ENCODE results near the gene GAREM1.
"Not testable (repeated sequence)": the region's sequence is repeated elsewhere in the genome, so short reads cannot be mapped to it uniquely, and the experiment has no call there.

GAREM1 gene

GRCh38 chr18:32366586-32367538, 103.8 kb downstream of the GAREM1 start:
- DNase-seq = no peak

GRCh38 chr18:32362484-32362883, 108.2 kb downstream of the GAREM1 start:
- no peak for DNase-seq

DNA sequence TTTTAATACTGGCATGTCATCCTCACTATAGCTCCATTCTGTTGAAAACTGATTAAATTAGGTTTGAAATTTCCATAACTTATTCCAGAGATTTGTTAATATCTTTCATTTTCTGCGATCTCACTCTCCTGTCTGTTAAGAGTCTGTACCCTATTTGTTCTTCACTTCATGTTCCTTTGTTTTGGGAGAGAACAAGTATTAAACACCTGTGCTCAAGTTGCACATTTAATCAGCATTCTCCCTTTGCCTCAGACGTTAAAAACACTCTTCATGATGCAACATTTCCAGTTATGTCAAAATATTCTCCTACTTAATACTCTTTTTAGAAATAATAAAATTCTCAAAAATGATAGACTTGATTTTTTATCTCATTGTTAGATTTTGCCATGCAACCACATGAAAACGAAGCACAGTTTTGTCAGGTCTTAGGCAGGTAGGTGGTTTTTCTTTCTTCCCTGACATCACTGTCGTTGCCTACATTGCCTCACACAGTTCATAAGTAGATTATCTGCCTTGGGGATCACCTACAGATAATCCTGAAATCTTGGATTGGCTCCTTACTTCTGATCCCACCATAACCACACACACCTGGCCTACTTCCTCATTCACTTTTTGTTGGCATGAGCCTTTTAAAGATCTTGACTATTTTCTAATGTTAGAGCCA, 109.9 kb downstream of the GAREM1 start:
- no peak for DNase-seq

DNA sequence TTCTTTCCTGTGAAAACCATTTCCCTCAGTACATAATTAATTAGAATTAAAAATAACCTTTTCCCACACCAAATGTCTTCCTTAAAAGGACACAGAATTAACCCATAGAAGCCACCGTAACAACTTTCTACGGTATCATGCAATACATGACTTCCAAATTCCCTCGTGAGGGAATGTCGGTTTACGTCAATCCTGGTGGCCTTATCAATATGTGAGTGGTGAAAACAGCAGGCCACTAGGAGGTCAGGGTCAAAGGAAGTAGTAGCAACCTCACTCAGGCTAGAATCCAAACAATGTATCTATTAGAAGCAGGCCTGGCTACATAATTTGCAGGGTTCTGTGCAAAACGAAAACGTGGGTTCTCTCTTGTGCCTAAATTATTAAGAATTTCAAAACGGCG, 112.2 kb downstream of the GAREM1 start:
- no peak for DNase-seq

DNA sequence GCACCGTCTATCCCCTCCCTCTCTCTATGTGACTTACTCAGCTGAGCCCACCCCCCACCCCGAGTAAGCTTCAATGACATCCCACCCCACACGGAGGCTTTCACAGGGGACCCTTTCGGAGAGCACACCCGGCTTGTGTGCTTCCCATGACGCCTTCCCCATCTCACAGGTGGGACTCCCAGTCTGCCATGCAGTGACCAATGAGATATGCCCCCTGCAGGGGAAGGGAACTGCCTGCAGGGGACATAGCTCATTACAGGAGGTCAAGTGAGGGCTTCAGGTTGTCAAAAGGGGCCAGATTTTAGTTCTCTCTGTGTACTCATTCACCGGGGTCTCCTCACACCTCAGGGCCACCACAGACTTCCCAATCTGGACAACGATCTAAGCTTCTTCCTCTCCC, 112.6 kb downstream of the GAREM1 start:
- DNase-seq = no peak

DNA sequence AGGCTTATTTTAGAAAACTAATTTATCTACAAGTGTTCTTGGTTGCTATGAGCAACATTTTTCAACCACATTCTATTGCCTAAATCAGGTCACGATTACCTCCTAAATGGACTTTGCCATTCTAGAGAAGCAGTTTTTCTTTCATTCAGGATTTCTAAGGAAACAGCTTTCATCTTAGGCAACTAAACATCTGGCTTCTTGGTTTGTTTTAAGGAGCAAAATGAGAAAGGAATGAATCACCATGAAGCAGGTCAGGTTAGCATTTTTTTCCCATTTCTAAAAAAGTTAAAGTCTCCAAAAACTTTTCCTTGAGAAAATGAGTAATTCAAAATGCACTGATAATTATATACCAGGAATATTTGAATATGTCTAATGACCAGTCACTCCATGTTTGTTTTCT, 114.8 kb downstream of the GAREM1 start:
- DNase-seq = no peak

- DNase-seq = no peak
Measured at GRCh38 chr18:32354518-32354917, 116.2 kb downstream of the GAREM1 start.

DNA sequence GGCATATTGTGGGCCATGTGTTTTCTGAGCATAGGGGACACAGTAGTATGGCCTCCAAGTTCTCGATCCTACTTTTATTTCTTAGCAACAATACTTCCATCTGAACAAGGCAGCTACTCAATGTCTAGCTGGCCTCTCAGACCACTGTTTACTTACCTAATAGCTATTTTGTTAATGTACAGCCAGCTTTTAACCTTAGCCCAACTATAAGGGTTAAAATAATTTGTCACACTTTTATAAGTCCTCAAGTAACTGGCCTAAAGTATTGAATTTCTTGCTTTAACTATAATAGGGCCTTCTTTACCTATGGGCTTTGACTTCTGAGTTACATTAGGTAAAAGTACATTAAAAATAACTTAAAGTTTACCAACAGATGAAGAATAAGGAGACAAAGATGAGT, 117.4 kb downstream of the GAREM1 start:
- DNase-seq = no peak

- no peak for DNase-seq
Measured at GRCh38 chr18:32351032-32351431, 119.7 kb downstream of the GAREM1 start.

GRCh38 chr18:32349728-32350395, 120.8 kb downstream of the GAREM1 start:
- DNase-seq = no peak

DNA sequence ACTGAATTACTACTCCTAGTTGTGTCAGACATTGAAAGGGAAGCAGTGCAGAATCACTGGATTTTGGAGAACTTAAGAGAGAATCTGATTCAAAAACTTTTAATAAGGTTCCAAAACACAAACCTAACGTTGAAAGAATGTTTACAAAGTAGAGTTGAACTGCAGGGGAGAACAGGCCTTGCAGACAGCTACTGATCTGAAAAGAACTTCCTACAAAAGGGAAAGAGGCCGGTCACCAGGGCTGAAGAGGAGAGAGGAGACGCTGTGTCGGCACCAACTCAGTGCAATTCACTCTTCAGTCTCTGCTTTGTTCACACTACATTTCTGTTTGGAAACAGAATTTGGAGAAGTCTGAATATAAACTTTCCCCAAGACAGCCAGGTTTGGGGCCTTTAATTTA, 124.0 kb downstream of the GAREM1 start:
- DNase-seq = no peak

DNA sequence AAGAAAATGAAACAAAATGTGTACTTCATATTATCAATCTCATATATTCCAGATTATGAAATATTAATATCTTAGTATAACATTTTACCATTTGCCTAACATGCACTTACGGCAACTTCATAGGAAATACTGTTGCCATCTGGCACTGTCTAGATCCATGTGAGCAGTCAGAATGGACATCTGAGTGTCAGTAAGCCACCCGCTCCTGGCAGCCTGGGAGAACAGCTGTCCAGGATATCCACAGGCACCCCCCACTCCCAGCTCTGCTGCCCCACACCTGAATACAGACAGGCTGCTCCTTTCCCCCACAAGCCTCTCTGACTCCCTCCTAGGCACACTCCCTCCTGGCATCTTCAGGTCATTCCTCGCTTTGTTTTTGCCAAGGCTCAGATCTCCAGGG, 127.0 kb downstream of the GAREM1 start:
- DNase-seq = no peak

DNA sequence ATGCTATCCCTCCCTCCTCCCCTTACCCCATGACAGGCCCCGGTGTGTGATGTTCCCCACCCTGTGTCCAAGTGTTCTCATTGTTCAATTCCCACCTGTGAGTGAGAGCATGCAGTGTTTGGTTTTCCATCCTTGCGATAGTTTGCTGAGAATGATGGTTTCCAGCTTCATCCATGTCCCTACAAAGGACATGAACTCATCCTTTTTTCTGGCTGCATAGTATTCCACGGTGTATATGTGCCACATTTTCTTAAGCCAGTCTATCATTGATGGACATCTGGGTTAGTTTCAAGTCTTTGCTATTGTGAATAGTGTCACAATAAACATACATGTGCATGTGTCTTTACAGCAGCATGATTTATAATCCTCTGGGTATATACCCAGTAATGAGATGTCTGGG, 129.6 kb downstream of the GAREM1 start:
- not testable (repeated sequence) for DNase-seq

- DNase-seq = no peak
Measured at GRCh38 chr18:32339045-32339444, 131.6 kb downstream of the GAREM1 start.

DNA sequence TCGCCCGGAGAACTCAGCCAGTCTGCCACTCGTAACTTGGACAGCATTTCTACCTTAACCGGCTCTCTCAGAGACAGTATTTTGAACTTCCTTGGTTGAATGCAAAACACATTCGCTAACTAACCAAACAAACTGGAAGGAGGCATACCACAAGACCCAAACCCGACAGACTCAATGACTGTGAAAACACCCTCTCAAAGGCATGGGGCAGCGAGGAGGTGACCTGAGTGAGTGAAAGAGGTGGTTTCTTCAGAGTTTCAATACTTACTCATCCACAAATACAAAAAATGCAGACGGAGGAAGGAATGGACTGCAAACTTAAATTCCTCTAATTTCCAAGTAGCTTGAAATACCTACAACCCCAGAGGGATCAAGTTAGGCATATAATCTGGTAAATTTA, 132.9 kb downstream of the GAREM1 start:
- no peak for DNase-seq

DNA sequence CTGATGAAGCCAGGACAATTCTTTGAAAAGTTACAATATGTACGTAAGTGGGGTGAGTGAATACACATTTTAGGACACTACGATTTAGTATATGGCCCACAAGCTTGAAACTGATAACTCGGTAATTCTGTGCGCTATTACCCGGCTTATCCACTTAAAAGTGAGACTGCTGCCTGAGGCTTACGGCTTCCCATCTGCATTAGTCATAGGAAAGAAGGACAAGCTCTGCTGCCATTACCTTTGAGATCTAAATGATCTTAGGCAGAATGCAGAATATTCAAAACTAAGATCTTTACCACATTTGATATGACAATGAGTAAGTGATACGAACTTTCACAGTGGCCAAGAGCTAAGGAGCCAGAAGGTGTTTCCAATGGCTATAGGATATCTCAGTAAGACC, 133.3 kb downstream of the GAREM1 start:
- DNase-seq = no peak

DNA sequence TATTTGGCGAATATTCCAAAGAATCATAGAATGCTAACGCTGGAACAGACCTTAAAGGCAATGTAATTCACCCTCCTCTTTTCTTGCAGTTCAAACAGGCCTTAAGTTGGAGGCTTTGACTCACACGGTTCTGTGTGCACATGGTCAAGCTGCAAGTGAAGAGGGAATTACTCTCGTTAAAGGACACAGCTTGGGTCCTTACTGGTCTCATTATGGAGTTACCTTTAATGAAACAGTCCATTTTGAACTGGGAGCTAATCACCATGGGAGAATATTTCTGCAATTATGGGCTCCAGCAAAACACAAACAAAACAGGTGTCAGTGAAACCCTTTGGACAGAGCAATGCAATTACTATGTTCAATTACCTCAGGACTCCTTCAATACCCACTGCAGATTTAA, 135.5 kb downstream of the GAREM1 start:
- DNase-seq = no peak

DNA sequence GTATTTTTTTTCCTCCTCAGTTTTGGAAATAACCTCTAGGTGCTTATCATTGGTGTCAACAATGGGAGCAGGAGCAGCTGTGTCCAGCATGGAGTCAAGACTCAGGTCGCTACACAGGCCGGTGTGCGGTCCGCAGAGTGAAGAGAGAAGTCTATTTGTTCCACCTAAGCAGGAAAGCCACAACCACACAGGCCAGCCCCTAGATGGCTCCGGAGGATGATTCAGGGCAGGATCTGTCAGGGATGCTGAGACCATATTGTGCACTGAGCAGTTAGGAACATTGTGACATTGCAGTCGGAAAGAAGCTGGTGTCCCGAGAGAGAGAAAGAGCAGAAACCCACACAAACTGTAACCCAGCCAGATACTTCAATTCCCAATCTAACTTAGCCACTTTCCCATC, 136.9 kb downstream of the GAREM1 start:
- DNase-seq = no peak

DNA sequence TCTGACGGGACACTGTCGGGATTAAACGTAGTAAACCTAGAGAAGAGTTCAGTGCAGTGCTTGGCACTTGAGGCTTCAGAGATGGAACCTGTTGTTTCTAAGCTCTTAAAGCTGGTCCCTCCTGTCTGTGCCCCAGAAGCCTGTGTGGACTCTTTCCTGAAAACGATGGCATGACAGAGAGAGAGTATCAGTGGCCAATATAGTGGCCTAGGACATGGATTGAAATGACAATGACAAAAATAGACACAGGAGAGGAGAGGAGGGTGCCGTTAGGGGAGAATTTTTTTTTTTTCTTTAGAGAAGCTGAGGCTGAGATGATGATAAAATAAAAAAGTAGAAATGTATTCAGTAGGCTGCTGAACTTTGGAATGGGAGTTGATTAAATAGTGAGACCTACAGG, 138.0 kb downstream of the GAREM1 start:
- DNase-seq = no peak

- no peak for DNase-seq
Measured at GRCh38 chr18:32328974-32329373, 141.7 kb downstream of the GAREM1 start.

DNA sequence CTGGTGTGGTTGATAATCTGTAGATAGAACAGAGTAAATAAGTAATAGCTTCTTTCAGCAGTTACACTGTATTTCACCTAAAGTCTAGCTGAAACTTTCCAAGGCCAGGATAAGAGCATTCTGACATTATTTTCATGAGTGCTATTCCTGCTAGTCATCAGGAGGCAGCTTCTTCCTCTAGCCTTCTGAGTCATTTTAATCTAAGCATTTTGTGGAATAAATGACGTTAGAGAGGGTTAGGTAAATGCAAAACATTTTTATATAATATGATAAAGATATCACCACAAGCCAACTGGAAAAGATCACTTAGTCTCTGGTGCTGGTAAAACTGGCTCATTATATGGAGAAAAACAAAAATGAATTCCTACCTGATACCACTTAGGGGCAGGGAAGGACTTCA, 142.3 kb downstream of the GAREM1 start:
- no peak for DNase-seq

DNA sequence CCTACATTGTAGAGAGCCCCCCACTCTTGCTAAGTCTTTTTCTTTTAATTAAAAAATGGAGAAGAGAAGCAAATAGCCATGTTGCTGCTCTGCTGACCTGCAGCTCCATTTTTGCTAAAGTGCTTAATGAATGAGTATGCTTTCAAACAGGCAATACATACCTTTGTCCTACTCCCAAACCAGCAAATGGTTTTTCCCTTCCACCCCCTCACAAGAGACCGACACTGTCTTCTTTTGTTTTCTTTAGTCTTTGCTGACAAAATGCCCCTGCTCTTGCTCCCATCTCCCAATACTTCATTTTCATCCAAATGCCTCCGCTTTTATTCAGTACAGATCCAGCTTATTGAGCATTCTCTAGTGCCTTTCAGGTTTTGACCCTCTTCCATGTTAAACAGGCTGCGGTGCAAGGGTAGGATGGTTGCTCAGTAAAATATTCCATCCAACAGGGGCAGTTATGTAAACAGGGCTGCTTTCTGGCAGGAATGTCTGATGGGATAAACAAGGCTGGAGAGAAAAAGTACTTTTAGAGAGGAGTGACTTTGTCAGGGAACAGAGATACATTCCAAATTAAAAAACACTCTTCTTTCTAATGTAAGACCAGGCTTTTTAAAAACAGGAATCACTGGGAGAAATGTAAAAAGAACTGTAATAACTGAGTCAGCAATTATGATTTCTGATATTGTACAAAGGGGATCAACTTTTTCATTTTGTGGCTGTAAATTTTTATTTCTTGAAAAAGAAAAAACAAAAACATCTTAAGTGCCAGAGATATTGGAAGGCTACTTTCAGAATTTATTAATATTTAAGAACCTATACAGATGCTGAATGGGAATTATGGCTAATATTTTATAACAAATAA, 144.0 kb downstream of the GAREM1 start:
- DNase-seq = no peak

- no peak for DNase-seq
Measured at GRCh38 chr18:32324181-32324580, 146.5 kb downstream of the GAREM1 start.

Measured in activated CD4-positive, CD25-positive, alpha-beta regulatory T cell (primary cell).